ENCODE results near the gene GPR35.

- TF ChIP-seq, protein P1, sequence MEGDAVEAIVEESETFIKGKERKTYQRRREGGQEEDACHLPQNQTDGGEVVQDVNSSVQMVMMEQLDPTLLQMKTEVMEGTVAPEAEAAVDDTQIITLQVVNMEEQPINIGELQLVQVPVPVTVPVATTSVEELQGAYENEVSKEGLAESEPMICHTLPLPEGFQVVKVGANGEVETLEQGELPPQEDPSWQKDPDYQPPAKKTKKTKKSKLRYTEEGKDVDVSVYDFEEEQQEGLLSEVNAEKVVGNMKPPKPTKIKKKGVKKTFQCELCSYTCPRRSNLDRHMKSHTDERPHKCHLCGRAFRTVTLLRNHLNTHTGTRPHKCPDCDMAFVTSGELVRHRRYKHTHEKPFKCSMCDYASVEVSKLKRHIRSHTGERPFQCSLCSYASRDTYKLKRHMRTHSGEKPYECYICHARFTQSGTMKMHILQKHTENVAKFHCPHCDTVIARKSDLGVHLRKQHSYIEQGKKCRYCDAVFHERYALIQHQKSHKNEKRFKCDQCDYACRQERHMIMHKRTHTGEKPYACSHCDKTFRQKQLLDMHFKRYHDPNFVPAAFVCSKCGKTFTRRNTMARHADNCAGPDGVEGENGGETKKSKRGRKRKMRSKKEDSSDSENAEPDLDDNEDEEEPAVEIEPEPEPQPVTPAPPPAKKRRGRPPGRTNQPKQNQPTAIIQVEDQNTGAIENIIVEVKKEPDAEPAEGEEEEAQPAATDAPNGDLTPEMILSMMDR (IDR thresholded peaks at IDR 0.05): no peak
- no peak for TF ChIP-seq POLR2A (IDR thresholded peaks at IDR 0.05)
These were observed 20.5 kb downstream of the GPR35 start for GRCh38 chr2:240645801-240646175.
